HCT116 (cell line): Measurements from ENCODE around the gene PSKH1. TPM values are rescaled to one million over a fixed set of nuclear protein-coding genes. Genes with fewer than 3 reads are reported as not detected.

ENCODE experiments used
- ATAC-seq: fragments of 200-7000 bp; cut with Tn5 transposase; 2 replicates; pipeline ENCODE4 v1.9.1; 2020; ENCODE audit warnings: mild to moderate bottlenecking, moderate library complexity
- BruUV-seq: library from RNA; stranded (reverse); fragments of 400-500 nt; replicated peaks from 2 replicates; lab custom pipeline; 2021; lab: Mats Ljungman, UMichigan
- CTCF ChIA-PET: fragments of 300-600 bp; sonication (Branson Sonifier 250); formaldehyde crosslinking; loops from one replicate; lab custom pipeline; 2021; ENCODE audit warnings: antibody characterized with exemption; lab: Charles Lee
- POLR2A ChIA-PET: fragments of 300-600, 350-600 bp; sonication (Branson Sonifier 250); formaldehyde crosslinking; loops from one replicate; lab custom pipeline; 2021; ENCODE audit warnings: antibody characterized with exemption; lab: Charles Lee
- RAD21 ChIA-PET, 2 experiments: fragments of 300-600 bp; sonication (Branson Sonifier 250); formaldehyde crosslinking; loops; one replicate each; lab custom pipeline; 2023; ENCODE audit warnings: low total read pairs in 2 of 2; ENCODE audit not compliant: uncharacterized antibody in 2 of 2, unreplicated experiment in 2 of 2, low non-redundant PET in 1 of 2; lab: Charles Lee
- DNase-seq: peaks from one replicate; pipeline ENCODE4 v3.0.0-alpha.2; 2010; ENCODE audit warnings: low read depth, low spot score
- H2AFZ ChIP-seq: fragments of 200-600 bp; shearing (Covaris generic), sonication (generic); 2 replicates; pipeline ENCODE4 v1.6.1; 2017; ENCODE audit warnings: low read depth, mixed run types, mixed read lengths, antibody characterized with exemption, low read length; ENCODE audit not compliant: poor library complexity, severe bottlenecking
- H3K27ac ChIP-seq: 2 replicates; pipeline ENCODE4 v1.5.1; 2012; ENCODE audit warnings: low read depth, low read length
- H3K27me3 ChIP-seq: fragments of 200-600 bp; sonication (generic); 2 replicates; pipeline ENCODE4 v1.6.1; 2016; ENCODE audit warnings: mixed run types, low read length, mixed read lengths; ENCODE audit not compliant: insufficient read depth
- H3K36me3 ChIP-seq, 2 experiments: fragments of 200-500 bp in 1 of 2; fragments of 200-600 bp in 1 of 2; sonication (Bioruptor generic) in 1 of 2; sonication (generic) in 1 of 2; 2 replicates each; pipeline versions ENCODE4 v1.5.1 to v1.6.1; 2014 to 2016; ENCODE audit warnings: low read length in 2 of 2, inconsistent platforms in 1 of 2, mixed read lengths in 1 of 2, mixed run types in 1 of 2; ENCODE audit not compliant: insufficient read depth in 2 of 2, control insufficient read depth in 1 of 2
- H3K4me1 ChIP-seq, 2 experiments: fragments of 200-600 bp in 1 of 2; sonication (generic) in 1 of 2; 2 replicates each; pipeline versions ENCODE4 v1.5.1 to v1.6.1; 2012 to 2017; ENCODE audit warnings: low read length in 2 of 2, inconsistent platforms in 1 of 2, mild to moderate bottlenecking in 1 of 2, mixed read lengths in 1 of 2, mixed run types in 1 of 2, moderate library complexity in 1 of 2; ENCODE audit not compliant: insufficient read depth in 2 of 2, control insufficient read depth in 1 of 2
- H3K4me2 ChIP-seq: fragments of 200-600 bp; sonication (generic); 2 replicates; pipeline ENCODE4 v1.6.1; 2017; ENCODE audit warnings: mixed run types, low read length, mixed read lengths
- H3K4me3 ChIP-seq, 2 experiments: fragments of 200-600 bp in 1 of 2; sonication (generic) in 1 of 2; replicated peaks in 1 of 2; 2 replicates each; pipeline ENCODE4 v1.5.1; 2011 to 2016; ENCODE audit warnings: low read length in 2 of 2, control low read depth in 1 of 2, low read depth in 1 of 2, mild to moderate bottlenecking in 1 of 2, mixed read lengths in 1 of 2, mixed run types in 1 of 2
- H3K79me2 ChIP-seq: fragments of 200-600 bp; sonication (generic); 2 replicates; pipeline ENCODE4 v1.6.1; 2017; ENCODE audit warnings: mild to moderate bottlenecking, mixed run types, low read length, moderate library complexity, mixed read lengths; ENCODE audit not compliant: insufficient read depth
- H3K9ac ChIP-seq: fragments of 200-600 bp; sonication (generic); 2 replicates; pipeline ENCODE4 v1.6.1; 2016; ENCODE audit warnings: low read length, mixed read lengths
- H3K9me2 ChIP-seq: fragments of 200-600 bp; sonication (generic), shearing (Covaris generic); 2 replicates; pipeline ENCODE4 v1.6.1; 2017; ENCODE audit warnings: mixed run types, mild to moderate bottlenecking, moderate library complexity; ENCODE audit not compliant: insufficient read depth
- H3K9me3 ChIP-seq, 2 experiments: fragments of 200-500 bp in 1 of 2; fragments of 200-600 bp in 1 of 2; sonication (Bioruptor generic) in 1 of 2; sonication (generic) in 1 of 2; 2 replicates each; pipeline ENCODE4 v1.6.1; 2014 to 2017; ENCODE audit warnings: low read length in 2 of 2, mixed read lengths in 2 of 2, inconsistent platforms in 1 of 2, low read depth in 1 of 2, mild to moderate bottlenecking in 1 of 2, mixed run types in 1 of 2, moderate library complexity in 1 of 2; ENCODE audit not compliant: control insufficient read depth in 1 of 2, insufficient read depth in 1 of 2
- H4K20me1 ChIP-seq: fragments of 200-600 bp; sonication (generic), shearing (Covaris generic); 2 replicates; pipeline ENCODE4 v1.6.1; 2017; ENCODE audit warnings: mixed run types, mild to moderate bottlenecking, moderate library complexity; ENCODE audit not compliant: insufficient read depth
- CEBPB ChIP-seq: IDR thresholded peaks from 2 replicates; pipeline ENCODE4 v1.6.1; 2012; ENCODE audit warnings: low read depth
- ELF1 ChIP-seq: IDR thresholded peaks from 2 replicates; pipeline ENCODE4 v1.6.1; 2012; ENCODE audit warnings: low read depth, borderline replicate concordance
- JUND ChIP-seq: IDR thresholded peaks from 2 replicates; pipeline ENCODE4 v1.6.1; 2012
- MAX ChIP-seq: IDR thresholded peaks from 2 replicates; pipeline ENCODE4 v1.6.1; 2012
- POLR2A ChIP-seq: IDR thresholded peaks from 2 replicates; pipeline ENCODE4 v1.7.0; 2011; ENCODE audit warnings: borderline replicate concordance; ENCODE audit not compliant: insufficient read depth, insufficient read length; ENCODE audit errors: extremely low read depth
- POLR2AphosphoS5 ChIP-seq: IDR thresholded peaks from 2 replicates; pipeline ENCODE4 v1.6.1; 2011; ENCODE audit warnings: mild to moderate bottlenecking, low read depth, low read length, moderate library complexity
- RAD21 ChIP-seq: IDR thresholded peaks from 2 replicates; pipeline ENCODE4 v1.6.1; 2012; ENCODE audit warnings: low read depth, mild to moderate bottlenecking
- SRF ChIP-seq: IDR thresholded peaks from 2 replicates; pipeline ENCODE4 v1.6.1; 2012; ENCODE audit warnings: low read depth
- TCF7L2 ChIP-seq: IDR thresholded peaks from 2 replicates; pipeline ENCODE4 v1.7.0; 2011; ENCODE audit warnings: borderline replicate concordance, inconsistent platforms; ENCODE audit not compliant: insufficient read depth, insufficient read length; ENCODE audit errors: extremely low read depth
- intact Hi-C: fragments of 100-400 bp; cut with micrococcal nuclease; formaldehyde crosslinking; loops from 2 replicates; pipeline ENCODE4 v1.10.0; 2022
- total RNA-seq: library from RNA; stranded (reverse); gene quantifications from one replicate; pipeline ENCODE4 v1.2.1, GENCODE V29; 2021; ENCODE audit not compliant: unreplicated experiment
- TF ChIP-seq, protein P1 (sequence below): IDR thresholded peaks from 2 replicates; pipeline ENCODE4 v1.6.1; 2011; ENCODE audit warnings: mild to moderate bottlenecking, low read length, moderate library complexity; ENCODE audit not compliant: insufficient replicate concordance; ENCODE audit errors: extremely low read depth
- TF ChIP-seq, protein P2 (sequence below): IDR thresholded peaks from 2 replicates; pipeline ENCODE4 v1.6.1; 2012; ENCODE audit warnings: low read depth

Gene PSKH1
- total RNA-seq, 1 experiment from 2014 or later = 16.2 TPM

DNA sequence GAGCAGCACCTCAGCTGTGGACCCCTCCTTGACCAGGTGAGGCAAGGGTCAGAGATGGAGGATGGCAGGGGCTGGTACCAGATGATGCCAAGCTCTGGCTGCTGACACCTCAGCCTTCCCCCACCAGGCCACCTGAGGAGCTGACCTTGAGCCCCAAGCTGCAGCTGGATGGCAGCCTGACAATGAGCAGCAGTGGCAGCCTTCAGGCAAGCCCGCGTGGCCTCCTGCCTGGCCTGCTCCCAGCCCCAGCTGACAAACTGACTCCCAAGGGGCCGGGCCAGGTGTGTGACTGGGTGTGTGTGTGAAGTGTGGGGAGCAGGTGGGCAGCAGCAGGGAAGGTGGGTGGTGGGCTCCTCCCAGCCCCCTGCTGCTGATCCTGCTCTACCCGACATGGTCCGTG, 13.1 kb upstream of the PSKH1 start:
- POLR2A ChIA-PET = no interaction called here
- Histone ChIP-seq H3K4me3 (no peak overlapping the region), H4K20me1 (peaks cover 3% of the 10 kb centered on the region; the same call in 1 of the 2 replicates), H3K4me1 (no peaks in the 10 kb centered on the region), H3K79me2 (peaks cover 18% of the 10 kb centered on the region), H3K36me3 (peaks cover 46 to 71% of the 10 kb centered on the region in 2 experiments; a peak in 3 of 4 replicates), H3K27ac (no peak overlapping the region), H3K9me2 (no peaks in the 10 kb centered on the region), H3K4me2 (no peak overlapping the region), H3K9me3 (no peaks in the 10 kb centered on the region), H2AFZ (no peak overlapping the region), H3K27me3 (no peaks in the 10 kb centered on the region), H3K9ac (no peak overlapping the region)
- CTCF ChIA-PET = no interaction called here
- RAD21 ChIA-PET = interaction anchor here in 1 of 2 experiments (0.6 kb wide), 1 partner anchor 58 kb away, joined by 4 read pairs; no protein-coding TSS in a partner anchor
- no peak for ATAC-seq
- TF ChIP-seq JUND (no peak), CEBPB (no peak)
- TF ChIP-seq, protein P1, sequence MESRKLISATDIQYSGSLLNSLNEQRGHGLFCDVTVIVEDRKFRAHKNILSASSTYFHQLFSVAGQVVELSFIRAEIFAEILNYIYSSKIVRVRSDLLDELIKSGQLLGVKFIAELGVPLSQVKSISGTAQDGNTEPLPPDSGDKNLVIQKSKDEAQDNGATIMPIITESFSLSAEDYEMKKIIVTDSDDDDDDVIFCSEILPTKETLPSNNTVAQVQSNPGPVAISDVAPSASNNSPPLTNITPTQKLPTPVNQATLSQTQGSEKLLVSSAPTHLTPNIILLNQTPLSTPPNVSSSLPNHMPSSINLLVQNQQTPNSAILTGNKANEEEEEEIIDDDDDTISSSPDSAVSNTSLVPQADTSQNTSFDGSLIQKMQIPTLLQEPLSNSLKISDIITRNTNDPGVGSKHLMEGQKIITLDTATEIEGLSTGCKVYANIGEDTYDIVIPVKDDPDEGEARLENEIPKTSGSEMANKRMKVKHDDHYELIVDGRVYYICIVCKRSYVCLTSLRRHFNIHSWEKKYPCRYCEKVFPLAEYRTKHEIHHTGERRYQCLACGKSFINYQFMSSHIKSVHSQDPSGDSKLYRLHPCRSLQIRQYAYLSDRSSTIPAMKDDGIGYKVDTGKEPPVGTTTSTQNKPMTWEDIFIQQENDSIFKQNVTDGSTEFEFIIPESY = no peak
- intact Hi-C loops = loop anchor here (10.0 kb wide), 1 partner anchor 345 kb away; no protein-coding TSS in a partner anchor
- no TSS peak for BruUV-seq
- DNase-seq = no peak

DNA sequence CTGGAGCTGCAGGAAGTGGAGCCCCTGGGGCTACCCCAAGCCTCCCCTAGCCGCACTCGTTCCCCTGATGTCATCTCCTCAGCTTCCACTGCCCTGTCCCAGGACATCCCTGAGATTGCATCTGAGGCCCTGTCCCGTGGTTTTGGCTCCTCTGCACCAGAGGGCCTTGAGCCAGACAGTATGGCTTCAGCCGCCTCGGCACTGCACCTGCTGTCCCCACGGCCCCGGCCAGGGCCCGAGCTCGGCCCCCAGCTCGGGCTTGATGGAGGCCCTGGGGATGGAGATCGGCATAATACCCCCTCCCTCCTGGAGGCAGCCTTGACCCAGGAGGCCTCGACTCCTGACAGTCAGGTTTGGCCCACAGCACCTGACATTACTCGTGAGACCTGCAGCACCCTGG, 12.5 kb upstream of the PSKH1 start:
- H3K4me3 ChIP-seq = no peak overlapping the region
- ChIA-PET POLR2A (no interaction called here), CTCF (interaction anchor here (1.0 kb wide), 1 partner anchor 160 kb away, joined by 3 read pairs; no protein-coding TSS in a partner anchor), RAD21 (no interaction called here)
- intact Hi-C loops = loop anchor here (10.0 kb wide), 1 partner anchor 344 kb away; no protein-coding TSS in a partner anchor
- H3K9ac ChIP-seq = no peak overlapping the region
- no peaks in the 10 kb centered on the region for H3K27me3 ChIP-seq
- H3K36me3 ChIP-seq = peaks cover 46 to 71% of the 10 kb centered on the region in 2 experiments; a peak in 3 of 4 replicates
- no peak overlapping the region for H3K4me2 ChIP-seq
- no peaks in the 10 kb centered on the region for H3K9me2 ChIP-seq
- no peak overlapping the region for H3K27ac ChIP-seq
- ATAC-seq (no peak), DNase-seq (no peak)
- no peaks in the 10 kb centered on the region for H3K9me3 ChIP-seq
- no TSS peak for BruUV-seq
- H2AFZ ChIP-seq = no peak overlapping the region
- peaks cover 12% of the 10 kb centered on the region for H3K79me2 ChIP-seq
- peaks cover 3% of the 10 kb centered on the region; the same call in 1 of the 2 replicates for H4K20me1 ChIP-seq
- H3K4me1 ChIP-seq = no peaks in the 10 kb centered on the region
- no peak for TF ChIP-seq MAX
- no peak for TF ChIP-seq SRF
- TF ChIP-seq POLR2AphosphoS5 = no peak
- no peak for TF ChIP-seq POLR2A
- TF ChIP-seq, protein P2, sequence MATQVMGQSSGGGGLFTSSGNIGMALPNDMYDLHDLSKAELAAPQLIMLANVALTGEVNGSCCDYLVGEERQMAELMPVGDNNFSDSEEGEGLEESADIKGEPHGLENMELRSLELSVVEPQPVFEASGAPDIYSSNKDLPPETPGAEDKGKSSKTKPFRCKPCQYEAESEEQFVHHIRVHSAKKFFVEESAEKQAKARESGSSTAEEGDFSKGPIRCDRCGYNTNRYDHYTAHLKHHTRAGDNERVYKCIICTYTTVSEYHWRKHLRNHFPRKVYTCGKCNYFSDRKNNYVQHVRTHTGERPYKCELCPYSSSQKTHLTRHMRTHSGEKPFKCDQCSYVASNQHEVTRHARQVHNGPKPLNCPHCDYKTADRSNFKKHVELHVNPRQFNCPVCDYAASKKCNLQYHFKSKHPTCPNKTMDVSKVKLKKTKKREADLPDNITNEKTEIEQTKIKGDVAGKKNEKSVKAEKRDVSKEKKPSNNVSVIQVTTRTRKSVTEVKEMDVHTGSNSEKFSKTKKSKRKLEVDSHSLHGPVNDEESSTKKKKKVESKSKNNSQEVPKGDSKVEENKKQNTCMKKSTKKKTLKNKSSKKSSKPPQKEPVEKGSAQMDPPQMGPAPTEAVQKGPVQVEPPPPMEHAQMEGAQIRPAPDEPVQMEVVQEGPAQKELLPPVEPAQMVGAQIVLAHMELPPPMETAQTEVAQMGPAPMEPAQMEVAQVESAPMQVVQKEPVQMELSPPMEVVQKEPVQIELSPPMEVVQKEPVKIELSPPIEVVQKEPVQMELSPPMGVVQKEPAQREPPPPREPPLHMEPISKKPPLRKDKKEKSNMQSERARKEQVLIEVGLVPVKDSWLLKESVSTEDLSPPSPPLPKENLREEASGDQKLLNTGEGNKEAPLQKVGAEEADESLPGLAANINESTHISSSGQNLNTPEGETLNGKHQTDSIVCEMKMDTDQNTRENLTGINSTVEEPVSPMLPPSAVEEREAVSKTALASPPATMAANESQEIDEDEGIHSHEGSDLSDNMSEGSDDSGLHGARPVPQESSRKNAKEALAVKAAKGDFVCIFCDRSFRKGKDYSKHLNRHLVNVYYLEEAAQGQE = no peak
- TF ChIP-seq, protein P1 = no peak
- no peak for TF ChIP-seq ELF1
- TF ChIP-seq TCF7L2 = no peak
- TF ChIP-seq RAD21 = no peak
- no peak for TF ChIP-seq CEBPB
- TF ChIP-seq JUND = no peak
- TF ChIP-seq, all 23 proteins: peak for 0
